GM12875 (cell line): ENCODE results near the gene C12orf42.
A peak's percentile ranks its signal among the peaks of the same experiment; 100 is the strongest.

Source experiments
- H3K4me3 ChIP-seq: one replicate; pipeline ENCODE4 v1.5.1; 2011; ENCODE audit warnings: low read depth, low read length, control low read depth
- TF ChIP-seq, protein P1 (sequence below): IDR thresholded peaks from 2 replicates; pipeline ENCODE4 v1.5.1; 2011; ENCODE audit warnings: low read depth, mild to moderate bottlenecking, control low read depth, inconsistent platforms, low read length, moderate library complexity, borderline replicate concordance; ENCODE audit not compliant: insufficient read depth

The C12orf42 gene

GRCh38 chr12:103495469-103496456 lies at the start of gene C12orf42:
Gene C12orf42 (minus strand): TSS chr12:103495968. CDS start chr12:103478426, 17,542 bp downstream.
- H3K4me3 ChIP-seq, result peak within 1 kb of the TSS; percentile 63
- TF ChIP-seq, protein P1, sequence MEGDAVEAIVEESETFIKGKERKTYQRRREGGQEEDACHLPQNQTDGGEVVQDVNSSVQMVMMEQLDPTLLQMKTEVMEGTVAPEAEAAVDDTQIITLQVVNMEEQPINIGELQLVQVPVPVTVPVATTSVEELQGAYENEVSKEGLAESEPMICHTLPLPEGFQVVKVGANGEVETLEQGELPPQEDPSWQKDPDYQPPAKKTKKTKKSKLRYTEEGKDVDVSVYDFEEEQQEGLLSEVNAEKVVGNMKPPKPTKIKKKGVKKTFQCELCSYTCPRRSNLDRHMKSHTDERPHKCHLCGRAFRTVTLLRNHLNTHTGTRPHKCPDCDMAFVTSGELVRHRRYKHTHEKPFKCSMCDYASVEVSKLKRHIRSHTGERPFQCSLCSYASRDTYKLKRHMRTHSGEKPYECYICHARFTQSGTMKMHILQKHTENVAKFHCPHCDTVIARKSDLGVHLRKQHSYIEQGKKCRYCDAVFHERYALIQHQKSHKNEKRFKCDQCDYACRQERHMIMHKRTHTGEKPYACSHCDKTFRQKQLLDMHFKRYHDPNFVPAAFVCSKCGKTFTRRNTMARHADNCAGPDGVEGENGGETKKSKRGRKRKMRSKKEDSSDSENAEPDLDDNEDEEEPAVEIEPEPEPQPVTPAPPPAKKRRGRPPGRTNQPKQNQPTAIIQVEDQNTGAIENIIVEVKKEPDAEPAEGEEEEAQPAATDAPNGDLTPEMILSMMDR, result peak; percentile 56

DNA sequence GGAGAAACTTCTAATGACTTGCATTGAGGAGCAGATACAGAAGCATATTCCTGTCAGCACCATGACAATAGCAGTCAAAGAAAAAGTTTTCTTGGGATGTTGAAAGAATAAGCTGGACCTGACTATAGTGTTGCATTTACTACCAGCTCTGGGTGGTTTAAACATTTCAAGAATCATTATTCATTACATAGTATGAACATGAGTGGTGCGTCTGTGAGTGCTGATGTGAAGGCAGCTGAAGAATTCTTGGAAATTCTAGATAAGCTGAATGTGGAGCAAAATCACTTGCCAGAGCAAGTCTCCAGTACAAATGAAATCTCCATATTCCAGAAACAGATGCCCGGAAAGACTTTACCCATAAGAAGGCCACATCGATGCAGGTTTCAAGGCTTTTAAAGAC lies 46.3 kb upstream of the C12orf42 start:
- TF ChIP-seq, protein P1, result no peak
- no peak overlapping the region for H3K4me3 ChIP-seq

GRCh38 chr12:103540319-103540718 lies 44.6 kb upstream of the C12orf42 start:
- TF ChIP-seq, protein P1, result no peak
- no peak overlapping the region for H3K4me3 ChIP-seq

DNA sequence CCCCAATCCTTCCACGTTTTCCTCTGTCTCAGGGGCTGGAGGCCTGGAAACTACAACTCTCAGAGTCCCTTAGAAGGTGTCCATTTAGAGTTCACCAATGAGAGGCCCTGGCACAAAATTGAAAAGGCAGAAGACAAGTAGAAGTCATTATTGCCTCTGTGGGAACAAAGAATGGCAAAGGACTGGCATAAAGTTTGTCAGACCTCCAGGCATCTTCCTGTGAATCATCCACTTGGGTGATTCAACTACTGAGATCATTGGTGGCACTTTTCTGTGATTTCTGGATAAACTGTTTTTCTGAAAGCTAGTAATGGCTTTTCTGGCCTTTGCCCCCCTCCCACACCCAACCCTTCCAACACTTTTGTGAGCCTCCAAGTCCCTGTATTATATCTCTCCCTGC lies 42.6 kb upstream of the C12orf42 start:
- no peak overlapping the region for H3K4me3 ChIP-seq
- TF ChIP-seq, protein P1, result no peak

DNA sequence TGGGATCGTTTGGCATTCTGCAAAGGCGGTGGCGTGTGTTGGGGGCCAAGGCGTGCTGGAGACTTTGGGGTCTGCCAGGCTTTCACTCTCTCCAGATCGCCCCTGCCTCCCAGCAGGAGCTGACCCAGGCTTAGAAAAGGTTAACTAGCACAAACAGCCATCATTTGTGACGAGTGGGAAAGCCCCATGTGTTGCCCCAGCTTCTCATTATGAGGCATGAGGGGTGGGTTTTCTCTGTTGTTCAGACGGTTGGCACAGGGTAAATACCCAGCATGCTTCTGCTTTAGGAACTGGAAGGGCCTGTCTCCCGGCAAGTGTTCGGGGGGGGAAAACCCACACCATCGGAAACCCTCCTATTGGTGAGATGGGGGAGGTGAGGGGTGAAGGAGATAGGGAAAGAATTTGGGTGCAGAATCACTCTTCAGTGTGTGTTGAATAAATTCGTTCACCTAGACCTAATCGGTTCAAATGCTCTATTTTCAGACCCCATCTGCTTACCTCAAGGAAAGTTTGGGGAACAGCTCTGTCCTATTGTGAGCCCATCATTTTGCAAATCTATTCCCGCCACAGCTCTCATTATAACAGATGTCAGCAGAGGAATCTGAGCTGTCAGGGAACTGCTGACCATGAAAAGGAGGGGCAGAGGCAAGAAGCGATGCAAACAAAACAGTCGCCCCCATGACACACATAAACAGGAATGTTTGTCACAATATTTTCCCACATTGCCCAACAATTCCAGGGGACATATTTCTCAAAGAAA lies 34.7 kb upstream of the C12orf42 start:
- TF ChIP-seq, protein P1, result no peak
- H3K4me3 ChIP-seq, result no peak overlapping the region

GRCh38 chr12:103529306-103529705 lies 33.5 kb upstream of the C12orf42 start:
- no peak overlapping the region for H3K4me3 ChIP-seq
- TF ChIP-seq, protein P1, result no peak
